A549 treated with Mapracorat at 1 μM for 4 hours (cell line): ENCODE results near the gene ASB7. TPM values are rescaled to one million over a fixed set of nuclear protein-coding genes. Genes with fewer than 3 reads are reported as not detected.

Experiments used
- total RNA-seq: library from RNA; stranded (reverse); fragments of 200-300 nt; extraction: Qiagen RNA extraction; gene quantifications from 5 replicates; pipeline ENCODE4 v1.2.3, GENCODE V29; 2022

ASB7 gene
- total RNA-seq = 9.2 to 12.9 TPM (median 11.3 TPM) in 5 replicates

GRCh38 chr15:100602064-100602822, at the start of gene ASB7, which contains the start of gene LINS1:
TSS of gene ASB7 (plus strand) at chr15:100602589. CDS start at chr15:100612217, 9,628 bp downstream.
TSS of gene LINS1 (minus strand) at chr15:100602184. CDS start at chr15:100580842, 21,342 bp downstream.

Other genes with a start within 250 kb of the ASB7 start
- gene CERS3, start 73.6 kb upstream of the ASB7 start, total RNA-seq = not detected in 5 replicates
- 8.8 to 13.1 TPM (median 11.5 TPM) in 5 replicates for gene LINS1, start 405 bp upstream of the ASB7 start, total RNA-seq